GM19463 (cell line): ENCODE data around the gene SATL1.
"Not testable (repeated sequence)": the region's sequence is repeated elsewhere in the genome, so short reads cannot be mapped to it uniquely, and the experiment has no call there.

Experiments
- ATAC-seq: cut with Tn5 transposase; IDR thresholded peaks from one replicate; pipeline ENCODE4 v1.9.1; 2021; ENCODE audit warnings: mild to moderate bottlenecking, moderate library complexity; ENCODE audit not compliant: unreplicated experiment

The SATL1 gene

GRCh38 chrX:85243761-85244449 is at the start of gene SATL1, which contains the start of gene ZNF711:
SATL1 (minus strand) TSS chrX:85243779; CDS start chrX:85108968, 134,811 bp downstream.
ZNF711 (plus strand) TSS chrX:85243991; CDS start chrX:85247573, 3,582 bp downstream.
- peak; percentile 49 for ATAC-seq

DNA sequence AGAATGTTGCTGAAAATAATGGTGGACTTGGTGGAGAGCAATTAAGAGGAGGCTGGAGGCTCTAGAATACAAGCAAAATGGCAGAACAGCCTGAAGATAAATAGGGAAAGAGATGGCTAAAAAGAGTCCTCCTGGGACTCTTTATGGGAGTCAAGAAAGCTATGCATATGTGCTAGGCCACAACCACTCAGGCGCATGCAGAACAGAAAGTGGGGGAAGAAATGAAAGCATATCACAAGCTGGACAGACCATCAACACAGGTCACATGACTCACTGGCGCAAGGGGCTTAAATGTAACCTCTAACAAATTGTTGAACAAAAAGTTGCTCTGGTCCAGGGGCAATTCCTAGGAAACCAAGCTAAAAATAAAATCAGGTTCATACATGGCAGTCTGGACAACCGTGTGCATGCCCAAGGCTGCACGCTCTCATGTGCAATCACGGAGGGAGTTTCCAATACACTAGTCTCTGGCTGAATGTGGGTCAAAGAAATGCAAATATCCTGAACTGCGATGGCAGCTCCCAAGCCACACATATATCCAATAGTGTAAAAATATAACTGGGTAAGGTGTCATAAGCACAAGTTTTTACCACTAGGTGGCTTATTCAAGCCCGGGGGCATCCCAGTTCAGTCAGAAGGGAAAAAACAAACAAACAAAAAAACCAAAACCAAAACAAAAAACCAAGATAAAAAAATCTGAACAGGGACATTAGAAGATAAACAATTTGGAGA is 45.6 kb upstream of the SATL1 start:
- ATAC-seq: no peak

DNA sequence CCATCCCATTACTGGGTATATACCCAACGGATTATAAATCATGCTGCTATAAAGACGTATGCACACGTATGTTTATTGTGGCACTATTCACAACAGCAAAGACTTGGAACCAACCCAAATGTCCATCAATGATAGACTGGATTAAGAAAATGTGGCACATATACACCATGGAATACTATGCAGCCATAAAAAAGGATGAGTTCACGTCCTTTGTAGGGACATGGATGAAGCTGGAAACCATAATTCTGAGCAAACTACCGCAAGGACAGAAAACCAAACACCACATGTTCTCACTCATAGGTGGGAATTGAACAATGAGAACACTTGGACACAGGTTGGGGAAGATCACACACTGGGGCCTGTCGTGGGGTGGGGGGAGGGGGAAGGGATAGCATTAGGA is 41.7 kb upstream of the SATL1 start:
- ATAC-seq: not testable (repeated sequence)

- ATAC-seq: peak; percentile 35
Observed at GRCh38 chrX:85244450-85245211, 1.1 kb upstream of the SATL1 start.

DNA sequence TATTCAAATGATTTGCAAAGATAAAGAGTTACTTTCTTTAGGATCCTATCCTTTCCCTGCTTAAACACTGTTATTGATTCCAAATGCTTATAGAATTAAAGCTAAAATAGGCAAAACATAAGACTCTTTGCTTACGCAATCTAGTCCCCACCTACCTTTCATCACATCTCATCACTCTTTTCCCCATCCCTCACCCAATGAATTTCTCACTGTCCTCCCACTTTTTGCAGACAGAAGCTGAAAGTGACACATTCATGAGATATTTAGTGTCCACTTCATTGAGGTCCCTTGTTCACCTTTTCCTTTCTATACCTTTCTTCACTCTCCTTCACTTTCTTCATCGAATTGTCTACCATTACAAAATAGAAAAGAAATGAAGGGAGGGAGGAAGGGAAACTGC is 424 bp downstream of the SATL1 start:
- no peak for ATAC-seq

GRCh38 chrX:85223359-85223758 is 20.2 kb downstream of the SATL1 start:
- no peak for ATAC-seq

DNA sequence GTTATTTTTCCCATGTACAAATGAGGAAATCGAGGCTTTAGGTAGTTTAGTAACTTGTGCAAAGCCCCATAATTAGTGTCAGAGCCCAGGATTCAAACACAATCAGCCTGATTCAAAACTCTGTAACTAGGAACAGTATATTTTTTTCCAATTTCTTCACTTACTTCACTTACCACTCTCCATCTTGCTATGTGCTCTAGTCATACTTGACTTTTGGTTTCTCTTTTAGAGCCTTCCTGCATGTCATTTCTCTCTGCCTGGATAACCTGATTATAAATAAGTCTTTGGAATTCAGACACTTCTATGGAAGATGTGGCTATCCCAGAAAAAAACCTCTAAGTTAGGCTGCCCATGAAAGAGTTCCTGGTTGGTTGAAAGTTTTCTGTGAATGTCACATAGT is 22.2 kb downstream of the SATL1 start:
- no peak for ATAC-seq

DNA sequence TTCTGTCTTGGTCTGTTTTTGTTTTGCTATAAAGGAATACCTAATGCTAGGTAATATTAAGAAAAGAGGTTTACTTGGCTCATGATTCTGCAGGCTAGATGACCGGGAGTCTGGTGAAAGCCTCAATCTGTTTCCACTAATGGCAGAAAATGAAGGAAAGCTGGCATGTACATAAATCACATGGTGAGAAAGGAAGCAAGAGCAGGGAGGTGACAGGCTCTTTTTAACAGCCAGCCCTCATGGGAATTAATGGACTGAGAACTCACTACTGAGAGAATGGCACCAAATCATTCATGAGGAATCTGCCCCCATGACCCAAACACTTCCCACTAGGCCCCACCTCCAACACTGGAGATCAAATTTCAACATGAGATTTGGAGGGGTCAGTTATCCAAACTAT is 27.6 kb downstream of the SATL1 start:
- no peak for ATAC-seq

DNA sequence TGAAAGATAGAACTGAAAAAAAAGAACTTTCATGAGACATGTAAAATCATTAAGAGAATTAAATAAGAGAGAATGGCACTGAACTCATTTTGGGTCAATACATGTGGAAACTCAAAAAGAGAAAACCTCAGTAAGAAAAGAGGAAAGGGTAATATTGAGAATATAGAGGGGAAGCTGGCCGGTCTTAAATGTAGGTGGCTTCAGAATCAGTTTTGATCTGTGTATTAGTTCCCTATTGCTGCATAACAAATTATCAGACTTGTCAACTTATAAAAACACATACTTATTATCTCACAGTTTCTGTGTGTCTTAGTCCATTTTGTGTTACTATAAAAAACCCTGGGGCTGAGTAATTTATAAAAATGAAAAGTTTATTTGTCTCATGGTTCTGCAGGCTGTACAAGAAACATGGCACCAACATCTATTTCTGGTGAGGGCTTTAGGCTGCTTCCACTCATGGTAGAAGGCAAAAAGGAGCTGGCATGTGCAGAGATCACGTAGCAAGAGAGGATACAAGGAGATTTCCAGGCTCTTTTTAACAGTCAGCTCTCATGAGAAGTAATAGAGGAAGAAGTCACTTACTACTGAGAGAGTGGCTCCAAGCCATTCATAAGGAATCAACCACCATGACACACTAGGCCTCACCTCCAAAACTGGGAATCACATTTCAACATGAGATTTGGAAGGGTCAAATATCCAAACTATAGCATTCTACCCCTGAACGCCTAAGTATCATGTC is 29.6 kb downstream of the SATL1 start:
- no peak for ATAC-seq

- ATAC-seq: no peak
Observed at GRCh38 chrX:85203461-85203970, 40.1 kb downstream of the SATL1 start.

DNA sequence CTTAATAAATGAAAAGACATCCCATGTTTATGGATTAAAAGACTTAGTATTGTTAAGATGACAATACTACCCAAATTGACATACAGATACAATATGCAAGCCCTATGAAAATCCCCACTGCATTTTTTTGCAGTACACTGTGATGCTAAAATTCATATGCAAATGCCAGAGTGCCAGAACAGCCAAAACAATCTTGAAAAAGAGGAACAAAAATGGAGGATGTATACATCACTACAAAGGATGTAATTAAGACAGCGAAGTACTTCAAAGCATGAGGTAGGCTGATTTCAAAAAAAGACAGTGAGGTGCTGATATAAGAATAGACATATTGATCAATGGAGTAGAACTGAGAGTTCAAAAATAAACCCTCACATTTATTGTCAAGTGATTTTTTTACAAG is 47.3 kb downstream of the SATL1 start:
- no peak for ATAC-seq

- no peak for ATAC-seq
Observed at GRCh38 chrX:85159644-85160043, 83.9 kb downstream of the SATL1 start.

- ATAC-seq: peak; percentile 90
Observed at GRCh38 chrX:85140964-85141363, 102.6 kb downstream of the SATL1 start.

DNA sequence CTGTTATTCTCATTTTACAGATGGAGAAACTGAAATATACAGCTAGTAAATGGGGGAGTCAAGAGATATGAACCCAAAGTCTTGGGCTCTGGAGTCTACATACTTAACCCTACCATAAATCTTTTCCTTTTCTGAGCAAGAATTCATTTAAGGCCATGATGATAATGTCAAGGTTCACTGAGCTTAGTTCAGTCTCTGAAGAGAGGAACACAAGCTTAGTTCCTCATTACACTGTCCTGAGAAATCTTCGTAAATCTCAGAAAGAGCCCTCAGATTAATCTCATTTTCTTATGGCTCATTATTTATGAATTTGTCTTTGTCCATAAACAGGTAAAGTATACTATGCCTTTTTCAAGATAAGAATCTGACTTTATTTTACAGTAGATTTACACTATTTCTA is 104.2 kb downstream of the SATL1 start:
- no peak for ATAC-seq

GRCh38 chrX:85136409-85136808 is 107.2 kb downstream of the SATL1 start:
- no peak for ATAC-seq

- no peak for ATAC-seq
Observed at GRCh38 chrX:85115252-85115651, 128.3 kb downstream of the SATL1 start.

DNA sequence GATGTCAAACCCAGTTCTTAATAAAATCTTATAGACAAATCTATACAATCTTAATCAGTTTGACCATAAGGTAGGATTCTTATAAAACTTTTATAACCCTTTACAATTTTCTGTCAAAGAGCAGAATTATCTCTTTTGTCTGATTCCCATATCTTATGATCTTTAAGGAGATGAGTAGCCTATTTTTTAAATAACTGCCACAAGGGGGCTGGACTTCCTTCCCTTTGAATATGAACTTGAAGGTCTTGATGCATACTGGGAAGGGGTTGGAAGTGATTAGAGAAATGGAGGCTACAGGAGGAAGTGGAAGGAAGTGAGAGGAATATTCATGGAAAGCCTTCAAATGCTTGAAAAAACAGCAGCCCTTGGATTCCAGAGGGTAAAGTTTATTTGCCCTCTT is 128.8 kb downstream of the SATL1 start:
- ATAC-seq: no peak

GRCh38 chrX:85114171-85114570 is 129.4 kb downstream of the SATL1 start:
- ATAC-seq: no peak

- no peak for ATAC-seq
Observed at GRCh38 chrX:85113746-85114145, 129.8 kb downstream of the SATL1 start.

- no peak for ATAC-seq
Observed at GRCh38 chrX:85112293-85112692, 131.3 kb downstream of the SATL1 start.

DNA sequence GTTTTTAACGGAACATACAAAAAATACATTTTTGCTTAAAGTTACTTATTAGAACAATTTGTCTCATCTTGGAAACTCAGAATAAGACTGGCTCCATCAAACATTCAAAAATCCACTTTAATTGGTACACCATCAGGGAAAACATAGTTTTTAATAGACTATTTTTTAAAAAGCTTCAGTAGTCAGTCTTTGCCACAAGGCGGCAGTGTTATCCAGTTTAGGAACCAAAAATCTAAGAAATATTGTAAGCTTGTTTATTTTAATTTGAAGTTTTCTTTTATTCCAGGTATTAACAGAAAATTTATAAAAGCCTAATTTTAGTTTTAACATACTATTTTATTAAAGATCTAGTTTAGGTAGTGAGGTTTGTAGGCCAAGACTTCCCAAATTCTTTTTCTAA is 132.2 kb downstream of the SATL1 start:
- no peak for ATAC-seq
